ENCODE measurements around the gene ZBTB20. TPM values are rescaled to one million over a fixed set of nuclear protein-coding genes. Genes with fewer than 3 reads are reported as not detected.

The ZBTB20 gene
- total RNA-seq, 1 donor from 2014 or later = 21.4 TPM

DNA sequence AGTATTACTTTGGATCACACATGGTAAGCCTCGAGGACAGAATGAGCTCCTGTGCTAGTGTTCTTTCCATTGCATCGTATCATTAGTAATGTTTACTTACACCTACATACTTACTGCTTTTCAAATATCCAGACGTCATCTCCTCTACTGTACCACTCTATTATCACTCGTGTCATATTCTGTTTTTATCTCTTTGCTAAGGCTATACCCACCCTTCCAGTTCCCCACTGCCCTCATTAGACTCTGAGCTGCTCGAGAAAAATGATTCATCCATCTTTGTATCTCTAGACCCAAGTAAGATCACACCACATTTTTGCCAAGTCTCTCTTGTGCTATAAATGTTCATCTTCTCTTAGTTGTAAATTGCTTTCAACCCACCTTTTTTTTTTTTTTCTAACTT, 607.6 kb downstream of the ZBTB20 start:
- H3K79me2 ChIP-seq (ENCODE audit: insufficient read depth, low read length) = peaks cover 9% of the 10 kb centered on the region
- no peaks in the 10 kb centered on the region for H3K9me3 ChIP-seq (ENCODE audit: insufficient read depth, low read depth, low read length)
- no peak overlapping the region for H3K9ac ChIP-seq (ENCODE audit: low read length)
- H3K36me3 ChIP-seq (ENCODE audit: insufficient read depth, low read length) = no peaks in the 10 kb centered on the region
- H3K4me2 ChIP-seq (ENCODE audit: low read length) = no peak overlapping the region
- peak; percentile 39 for DNase-seq (ENCODE audit: low read depth)
- H3K27me3 ChIP-seq (ENCODE audit: insufficient read depth, low read length) = no peaks in the 10 kb centered on the region
- no peaks in the 10 kb centered on the region for H3K4me1 ChIP-seq (ENCODE audit: insufficient read depth, low read length)
- TF ChIP-seq EZH2 (IDR thresholded peaks at IDR 0.05; ENCODE audit: insufficient read depth, low read length) = no peak
- TF ChIP-seq, protein P1, sequence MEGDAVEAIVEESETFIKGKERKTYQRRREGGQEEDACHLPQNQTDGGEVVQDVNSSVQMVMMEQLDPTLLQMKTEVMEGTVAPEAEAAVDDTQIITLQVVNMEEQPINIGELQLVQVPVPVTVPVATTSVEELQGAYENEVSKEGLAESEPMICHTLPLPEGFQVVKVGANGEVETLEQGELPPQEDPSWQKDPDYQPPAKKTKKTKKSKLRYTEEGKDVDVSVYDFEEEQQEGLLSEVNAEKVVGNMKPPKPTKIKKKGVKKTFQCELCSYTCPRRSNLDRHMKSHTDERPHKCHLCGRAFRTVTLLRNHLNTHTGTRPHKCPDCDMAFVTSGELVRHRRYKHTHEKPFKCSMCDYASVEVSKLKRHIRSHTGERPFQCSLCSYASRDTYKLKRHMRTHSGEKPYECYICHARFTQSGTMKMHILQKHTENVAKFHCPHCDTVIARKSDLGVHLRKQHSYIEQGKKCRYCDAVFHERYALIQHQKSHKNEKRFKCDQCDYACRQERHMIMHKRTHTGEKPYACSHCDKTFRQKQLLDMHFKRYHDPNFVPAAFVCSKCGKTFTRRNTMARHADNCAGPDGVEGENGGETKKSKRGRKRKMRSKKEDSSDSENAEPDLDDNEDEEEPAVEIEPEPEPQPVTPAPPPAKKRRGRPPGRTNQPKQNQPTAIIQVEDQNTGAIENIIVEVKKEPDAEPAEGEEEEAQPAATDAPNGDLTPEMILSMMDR (IDR thresholded peaks at IDR 0.05; ENCODE audit: insufficient read depth, low read depth, low read length) = no peak
- no peak overlapping the region for H3K4me3 ChIP-seq (ENCODE audit: insufficient read depth, low read depth, low read length)
- no peaks in the 10 kb centered on the region for H3K27me3 Mint-ChIP-seq (ENCODE audit: low read depth, unreplicated experiment)
- no peak overlapping the region for H3K27ac Mint-ChIP-seq (ENCODE audit: unreplicated experiment)
- peaks cover 3% of the 10 kb centered on the region for H3K4me1 Mint-ChIP-seq (ENCODE audit: low read depth, unreplicated experiment)
- peak; percentile 47 for FAIRE-seq
- no peaks in the 10 kb centered on the region for H3K9me3 Mint-ChIP-seq (ENCODE audit: unreplicated experiment)
- no peak overlapping the region for H3K4me3 Mint-ChIP-seq (ENCODE audit: unreplicated experiment)
- H3K27ac ChIP-seq (ENCODE audit: low read depth, low read length) = no peak overlapping the region
- peaks cover 1% of the 10 kb centered on the region for H4K20me1 ChIP-seq (ENCODE audit: insufficient read depth, low read length)
- no peak overlapping the region for H2AFZ ChIP-seq (ENCODE audit: low read depth, low read length)
- peaks cover 3% of the 10 kb centered on the region for H3K36me3 Mint-ChIP-seq (ENCODE audit: low read depth, unreplicated experiment)

DNA sequence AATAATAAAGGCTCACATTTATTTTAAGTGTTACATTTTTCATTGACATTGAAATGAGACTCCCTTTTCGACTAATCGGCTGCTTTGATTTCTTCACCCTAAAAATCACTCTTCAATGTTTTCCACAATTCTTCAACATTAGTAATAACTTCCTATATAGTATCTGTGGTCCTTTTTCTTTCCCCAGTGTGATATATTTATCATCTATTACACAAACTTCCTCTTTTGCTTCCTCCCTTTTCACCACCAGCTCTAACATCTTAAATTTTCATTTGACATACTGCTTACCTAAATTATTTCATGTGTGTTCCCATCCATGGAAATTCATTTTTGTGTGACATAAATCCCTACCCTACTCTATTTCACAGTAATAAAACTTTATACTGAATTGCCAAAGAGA, 608.9 kb downstream of the ZBTB20 start:
- Mint-ChIP-seq H3K4me1 (ENCODE audit: low read depth, unreplicated experiment) (peaks cover 3% of the 10 kb centered on the region), H3K36me3 (ENCODE audit: low read depth, unreplicated experiment) (peaks cover 7% of the 10 kb centered on the region)
- DNase-seq (ENCODE audit: low read depth) = no peak

DNA sequence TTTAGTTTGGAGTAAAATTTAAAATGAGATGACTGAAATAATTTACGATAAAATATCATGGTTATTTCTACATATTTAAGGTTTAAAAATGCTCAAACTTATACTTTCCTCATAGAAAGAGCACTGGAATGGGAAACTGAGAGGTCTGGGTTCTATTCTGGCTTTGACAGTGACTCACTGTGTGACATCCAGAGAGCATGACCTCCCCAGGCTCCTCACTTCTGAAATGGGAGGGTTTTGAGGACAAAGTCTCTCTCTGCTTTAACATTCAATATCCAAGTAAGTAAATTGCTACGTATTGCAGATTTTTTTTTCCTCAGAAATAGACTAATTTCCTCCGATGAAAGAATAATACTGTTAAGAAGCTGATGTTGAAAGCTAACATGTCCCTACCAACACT, 618.6 kb downstream of the ZBTB20 start:
- Histone ChIP-seq H4K20me1 (ENCODE audit: insufficient read depth, low read length) (no peaks in the 10 kb centered on the region), H3K9me3 (ENCODE audit: insufficient read depth, low read depth, low read length) (no peaks in the 10 kb centered on the region), H3K9ac (ENCODE audit: low read length) (no peak overlapping the region), H3K36me3 (ENCODE audit: insufficient read depth, low read length) (no peaks in the 10 kb centered on the region), H3K4me1 (ENCODE audit: insufficient read depth, low read length) (no peaks in the 10 kb centered on the region), H3K4me3 (ENCODE audit: insufficient read depth, low read depth, low read length) (no peak overlapping the region), H3K27me3 (ENCODE audit: insufficient read depth, low read length) (no peaks in the 10 kb centered on the region), H2AFZ (ENCODE audit: low read depth, low read length) (no peak overlapping the region), H3K4me2 (ENCODE audit: low read length) (no peak overlapping the region), H3K27ac (ENCODE audit: low read depth, low read length) (no peak overlapping the region), H3K79me2 (ENCODE audit: insufficient read depth, low read length) (peaks cover 5% of the 10 kb centered on the region)
- Mint-ChIP-seq H3K9me3 (ENCODE audit: unreplicated experiment) (no peaks in the 10 kb centered on the region), H3K4me1 (ENCODE audit: low read depth, unreplicated experiment) (peaks cover 12% of the 10 kb centered on the region), H3K27me3 (ENCODE audit: low read depth, unreplicated experiment) (no peaks in the 10 kb centered on the region), H3K36me3 (ENCODE audit: low read depth, unreplicated experiment) (peaks cover 14% of the 10 kb centered on the region), H3K4me3 (ENCODE audit: unreplicated experiment) (no peak overlapping the region), H3K27ac (ENCODE audit: unreplicated experiment) (no peak overlapping the region)
- TF ChIP-seq, protein P1 (IDR thresholded peaks at IDR 0.05; ENCODE audit: insufficient read depth, low read depth, low read length) = no peak
- TF ChIP-seq EZH2 (IDR thresholded peaks at IDR 0.05; ENCODE audit: insufficient read depth, low read length) = no peak
- FAIRE-seq (no peak), DNase-seq (ENCODE audit: low read depth) (no peak)

More for the DNA sequence above, 608.9 kb downstream of the ZBTB20 start:
- peak overlapping the region; percentile 20 for H3K27ac Mint-ChIP-seq (ENCODE audit: unreplicated experiment)
- H3K4me2 ChIP-seq (ENCODE audit: low read length) = no peak overlapping the region
- H3K36me3 ChIP-seq (ENCODE audit: insufficient read depth, low read length) = no peaks in the 10 kb centered on the region
- no peaks in the 10 kb centered on the region for H3K9me3 ChIP-seq (ENCODE audit: insufficient read depth, low read depth, low read length)
- no peak overlapping the region for H3K27ac ChIP-seq (ENCODE audit: low read depth, low read length)
- H3K9ac ChIP-seq (ENCODE audit: low read length) = no peak overlapping the region
- no peaks in the 10 kb centered on the region for H3K27me3 Mint-ChIP-seq (ENCODE audit: low read depth, unreplicated experiment)
- no peak overlapping the region for H3K4me3 Mint-ChIP-seq (ENCODE audit: unreplicated experiment)
- H4K20me1 ChIP-seq (ENCODE audit: insufficient read depth, low read length) = peaks cover 2% of the 10 kb centered on the region
- FAIRE-seq = no peak
- H3K79me2 ChIP-seq (ENCODE audit: insufficient read depth, low read length) = peaks cover 18% of the 10 kb centered on the region
- H3K4me1 ChIP-seq (ENCODE audit: insufficient read depth, low read length) = no peaks in the 10 kb centered on the region
- no peak overlapping the region for H3K4me3 ChIP-seq (ENCODE audit: insufficient read depth, low read depth, low read length)
- TF ChIP-seq, protein P1 (IDR thresholded peaks at IDR 0.05; ENCODE audit: insufficient read depth, low read depth, low read length) = no peak
- TF ChIP-seq EZH2 (IDR thresholded peaks at IDR 0.05; ENCODE audit: insufficient read depth, low read length) = no peak
- H2AFZ ChIP-seq (ENCODE audit: low read depth, low read length) = no peak overlapping the region
- no peaks in the 10 kb centered on the region for H3K9me3 Mint-ChIP-seq (ENCODE audit: unreplicated experiment)
- H3K27me3 ChIP-seq (ENCODE audit: insufficient read depth, low read length) = no peaks in the 10 kb centered on the region
